ENCODE results near the gene ZDHHC7.

Gene ZDHHC7

GRCh38 chr16:84993926-84994325 lies 17.4 kb downstream of the ZDHHC7 start:
- H3K27ac ChIP-seq: peak overlapping the region; percentile 98
- TF ChIP-seq, protein P1, sequence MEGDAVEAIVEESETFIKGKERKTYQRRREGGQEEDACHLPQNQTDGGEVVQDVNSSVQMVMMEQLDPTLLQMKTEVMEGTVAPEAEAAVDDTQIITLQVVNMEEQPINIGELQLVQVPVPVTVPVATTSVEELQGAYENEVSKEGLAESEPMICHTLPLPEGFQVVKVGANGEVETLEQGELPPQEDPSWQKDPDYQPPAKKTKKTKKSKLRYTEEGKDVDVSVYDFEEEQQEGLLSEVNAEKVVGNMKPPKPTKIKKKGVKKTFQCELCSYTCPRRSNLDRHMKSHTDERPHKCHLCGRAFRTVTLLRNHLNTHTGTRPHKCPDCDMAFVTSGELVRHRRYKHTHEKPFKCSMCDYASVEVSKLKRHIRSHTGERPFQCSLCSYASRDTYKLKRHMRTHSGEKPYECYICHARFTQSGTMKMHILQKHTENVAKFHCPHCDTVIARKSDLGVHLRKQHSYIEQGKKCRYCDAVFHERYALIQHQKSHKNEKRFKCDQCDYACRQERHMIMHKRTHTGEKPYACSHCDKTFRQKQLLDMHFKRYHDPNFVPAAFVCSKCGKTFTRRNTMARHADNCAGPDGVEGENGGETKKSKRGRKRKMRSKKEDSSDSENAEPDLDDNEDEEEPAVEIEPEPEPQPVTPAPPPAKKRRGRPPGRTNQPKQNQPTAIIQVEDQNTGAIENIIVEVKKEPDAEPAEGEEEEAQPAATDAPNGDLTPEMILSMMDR (IDR thresholded peaks at IDR 0.05): no peak
- no peaks in the 10 kb centered on the region for H3K9me3 ChIP-seq
- no peaks in the 10 kb centered on the region for H3K27me3 ChIP-seq
- H3K4me1 ChIP-seq (ENCODE audit: control insufficient read depth in 1 of 2, insufficient read depth in 1 of 2, low read depth in 1 of 2, low read length in 1 of 2): peaks cover 51 to 59% of the 10 kb centered on the region in 2 experiments
- H3K36me3 ChIP-seq: peaks cover 29% of the 10 kb centered on the region
- peak overlapping the region in 1 of 2 experiments; percentile 23 for H3K4me3 ChIP-seq (ENCODE audit: low read depth in 1 of 2, low read length in 1 of 2)

GRCh38 chr16:84992717-84993075 lies 18.6 kb downstream of the ZDHHC7 start:
- H3K9me3 ChIP-seq: no peaks in the 10 kb centered on the region
- H3K27me3 ChIP-seq: no peaks in the 10 kb centered on the region
- TF ChIP-seq, protein P1 (IDR thresholded peaks at IDR 0.05): no peak
- H3K27ac ChIP-seq: peak overlapping the region; percentile 98
- peaks cover 41% of the 10 kb centered on the region for H3K36me3 ChIP-seq
- peaks cover 51 to 59% of the 10 kb centered on the region in 2 experiments for H3K4me1 ChIP-seq (ENCODE audit: control insufficient read depth in 1 of 2, insufficient read depth in 1 of 2, low read depth in 1 of 2, low read length in 1 of 2)
- H3K4me3 ChIP-seq (ENCODE audit: low read depth in 1 of 2, low read length in 1 of 2): no peak overlapping the region

- TF ChIP-seq, protein P1 (IDR thresholded peaks at IDR 0.05): no peak
Observed at GRCh38 chr16:84990782-84991181, 20.6 kb downstream of the ZDHHC7 start.

DNA sequence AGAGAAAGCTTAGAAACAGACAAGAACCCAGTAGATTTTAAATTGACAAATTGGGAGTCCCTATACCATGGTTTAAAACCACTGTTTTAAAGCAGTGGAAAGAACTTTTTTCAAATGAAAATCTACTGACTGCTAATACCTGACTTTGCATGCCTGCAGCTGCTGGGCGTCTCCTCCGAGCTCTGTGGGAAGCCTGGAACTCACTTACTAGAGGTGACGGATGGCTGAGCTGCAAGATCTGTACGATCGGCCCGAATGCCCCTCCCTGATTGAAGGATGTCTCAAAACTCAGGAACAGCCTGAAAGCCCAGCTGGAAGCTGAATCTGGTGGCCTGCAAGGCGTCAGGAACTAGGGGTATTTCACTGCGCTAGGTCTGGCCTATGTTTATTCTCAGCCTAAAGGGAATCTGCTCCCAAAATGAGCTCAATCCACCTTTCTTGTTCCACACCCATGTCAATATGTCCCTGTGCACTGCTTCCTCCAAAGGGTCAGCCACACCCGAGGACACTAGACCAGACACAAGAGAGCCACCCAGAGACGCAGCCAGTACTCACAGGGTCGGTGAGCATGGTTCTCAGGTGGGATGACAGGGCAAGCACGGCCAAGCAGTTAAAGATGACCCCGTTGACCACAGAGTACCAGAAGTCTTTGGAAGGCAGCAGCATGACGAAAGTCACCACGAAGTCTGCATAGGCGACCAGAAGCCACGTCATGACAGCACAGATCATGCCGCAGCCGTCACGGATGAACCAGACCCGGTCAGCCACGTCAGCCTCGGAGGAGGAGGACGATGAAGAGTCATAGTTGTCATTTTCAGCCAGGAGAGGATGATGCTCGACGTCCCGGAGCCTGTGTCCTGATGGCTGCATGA lies 21.4 kb downstream of the ZDHHC7 start:
- TF ChIP-seq, protein P1 (IDR thresholded peaks at IDR 0.05): no peak
- H3K36me3 ChIP-seq: peaks cover 57% of the 10 kb centered on the region
- no peaks in the 10 kb centered on the region for H3K9me3 ChIP-seq
- H3K27ac ChIP-seq: no peak overlapping the region
- peaks cover 28 to 32% of the 10 kb centered on the region in 2 experiments for H3K4me1 ChIP-seq (ENCODE audit: control insufficient read depth in 1 of 2, insufficient read depth in 1 of 2, low read depth in 1 of 2, low read length in 1 of 2)
- no peak overlapping the region for H3K4me3 ChIP-seq (ENCODE audit: low read depth in 1 of 2, low read length in 1 of 2)
- no peaks in the 10 kb centered on the region for H3K27me3 ChIP-seq

More at GRCh38 chr16:84990782-84991181, 20.6 kb downstream of the ZDHHC7 start:
- Histone ChIP-seq H3K27ac (peak overlapping the region; percentile 31), H3K9me3 (no peaks in the 10 kb centered on the region), H3K4me3 (ENCODE audit: low read depth in 1 of 2, low read length in 1 of 2) (no peak overlapping the region), H3K36me3 (peaks cover 60% of the 10 kb centered on the region), H3K27me3 (no peaks in the 10 kb centered on the region), H3K4me1 (ENCODE audit: control insufficient read depth in 1 of 2, insufficient read depth in 1 of 2, low read depth in 1 of 2, low read length in 1 of 2) (peaks cover 32 to 40% of the 10 kb centered on the region in 2 experiments)

DNA sequence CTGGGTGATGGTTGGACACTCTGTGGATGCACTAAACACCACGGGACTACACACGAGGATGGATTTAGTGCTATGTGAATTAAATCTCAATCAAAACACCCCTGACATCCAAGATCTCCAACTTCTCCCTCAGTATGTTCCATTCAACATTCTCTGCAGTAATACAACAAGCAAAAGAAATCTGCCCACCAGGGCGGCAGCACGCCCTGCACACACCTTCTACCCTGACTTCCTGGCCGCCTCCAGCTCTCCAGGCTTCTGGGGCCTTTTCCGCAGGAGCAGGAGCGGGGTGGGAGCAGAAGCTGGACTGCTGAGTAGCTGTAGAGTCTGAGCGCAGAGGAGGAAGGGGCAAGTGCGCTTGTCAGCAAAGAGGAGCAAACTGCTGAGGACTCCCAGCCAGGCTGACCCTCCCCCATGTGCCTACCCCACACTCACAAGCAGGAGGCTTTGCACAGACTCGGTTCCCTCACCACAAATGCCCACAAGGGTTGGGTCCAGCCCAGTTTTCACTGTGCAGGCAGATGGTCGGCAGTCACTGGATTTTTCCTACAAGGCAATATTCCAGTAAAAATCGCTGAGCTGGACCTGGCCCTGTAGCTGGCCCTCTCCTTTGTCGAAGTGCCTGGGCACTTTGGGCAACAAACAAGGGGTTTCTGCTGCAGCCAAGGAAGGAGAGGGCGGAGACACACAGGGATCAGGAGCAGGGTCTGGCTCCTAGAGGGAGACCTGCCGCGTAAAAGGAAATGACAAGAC lies 22.8 kb downstream of the ZDHHC7 start:
- H3K36me3 ChIP-seq: peaks cover 52% of the 10 kb centered on the region
- H3K9me3 ChIP-seq: no peaks in the 10 kb centered on the region
- TF ChIP-seq, protein P1 (IDR thresholded peaks at IDR 0.05): no peak

More for the DNA sequence above, 22.8 kb downstream of the ZDHHC7 start:
- Histone ChIP-seq H3K27ac (peak overlapping the region; percentile 16), H3K4me1 (ENCODE audit: control insufficient read depth in 1 of 2, insufficient read depth in 1 of 2, low read depth in 1 of 2, low read length in 1 of 2) (peaks cover 28 to 32% of the 10 kb centered on the region in 2 experiments), H3K27me3 (no peaks in the 10 kb centered on the region), H3K4me3 (ENCODE audit: low read depth in 1 of 2, low read length in 1 of 2) (no peak overlapping the region)
